Measurements from ENCODE around the gene PADI1.
"Not testable (repeated sequence)": the region's sequence is repeated elsewhere in the genome, so short reads cannot be mapped to it uniquely, and the experiment has no call there.

- TF ChIP-seq POLR2AphosphoS5 (IDR thresholded peaks at IDR 0.05; ENCODE audit: borderline replicate concordance, low read depth, low read length); EZH2 (IDR thresholded peaks at IDR 0.05); FOXP2 (optimal IDR thresholded peaks at IDR 0.05; ENCODE audit: control extremely low read depth, extremely low read length, insufficient read depth): not testable (repeated sequence)
Measured at GRCh38 chr1:17241780-17242074, 36.8 kb downstream of the PADI1 start.
